HepG2 (cell line): ENCODE measurements around the gene ZNF700. TPM values are rescaled to one million over a fixed set of nuclear protein-coding genes. Genes with fewer than 3 reads are reported as not detected.
A peak's percentile ranks its signal among the peaks of the same experiment; 100 is the strongest.

Experiments used
- ARNT ChIP-seq: fragments of 450-650 bp; IDR thresholded peaks from 2 replicates; pipeline ENCODE4 v1.6.1; 2017
- CHCHD3 ChIP-seq: sonication (generic); formaldehyde crosslinking; IDR thresholded peaks from 2 replicates; pipeline ENCODE4 v1.8.0; 2022; ENCODE audit warnings: mild to moderate bottlenecking, missing genetic modification reagents, moderate library complexity
- ELF4 ChIP-seq: sonication (generic); formaldehyde crosslinking; IDR thresholded peaks from 2 replicates; pipeline ENCODE4 v1.5.0; 2020; ENCODE audit warnings: missing genetic modification reagents, mild to moderate bottlenecking, moderate library complexity, borderline replicate concordance
- EZH2 ChIP-seq: conservative IDR thresholded peaks from 2 replicates; pipeline ENCODE4 v1.6.1; 2012; ENCODE audit warnings: mild to moderate bottlenecking, low read depth, low read length, moderate library complexity
- FOXP1 ChIP-seq, 2 experiments: fragments of 450-650 bp in 1 of 2; IDR thresholded peaks; 2 replicates each; pipeline ENCODE4 v1.6.1; 2017 to 2018; ENCODE audit warnings: antibody characterized with exemption in 1 of 2
- HOXA3 ChIP-seq: sonication (generic); formaldehyde crosslinking; IDR thresholded peaks from 2 replicates; pipeline ENCODE4 v1.5.0; 2020; ENCODE audit warnings: missing genetic modification reagents
- IRF9 ChIP-seq: sonication (generic); formaldehyde crosslinking; IDR thresholded peaks from 2 replicates; pipeline ENCODE4 v1.8.0; 2022; ENCODE audit warnings: missing genetic modification reagents, mild to moderate bottlenecking, borderline replicate concordance
- LRRFIP1 ChIP-seq: sonication (generic); formaldehyde crosslinking; conservative IDR thresholded peaks from 2 replicates; pipeline ENCODE4 v1.4.0; 2020; ENCODE audit warnings: missing genetic modification reagents
- MTF2 ChIP-seq: sonication (generic); formaldehyde crosslinking; IDR thresholded peaks from 2 replicates; pipeline ENCODE4 v1.5.0; 2020; ENCODE audit warnings: missing genetic modification reagents, borderline replicate concordance
- SAP130 ChIP-seq: IDR thresholded peaks from 2 replicates; pipeline ENCODE4 v1.6.1; 2016; ENCODE audit warnings: low read depth
- SOX13 ChIP-seq, 3 experiments: fragments of 450-650 bp in 1 of 3; sonication (generic) in 1 of 3; formaldehyde crosslinking in 1 of 3; IDR thresholded peaks in 2 of 3; conservative IDR thresholded peaks in 1 of 3; 2 replicates each; pipeline versions ENCODE4 v1.5.0 to v1.6.1; 2016 to 2020; ENCODE audit warnings: antibody characterized with exemption in 1 of 3, mild to moderate bottlenecking in 1 of 3, missing compliant biosample characterization in 1 of 3, missing genetic modification reagents in 1 of 3, moderate library complexity in 1 of 3
- SRSF4 ChIP-seq: fragments of 200-400 bp; formaldehyde crosslinking; IDR thresholded peaks from one replicate; pipeline ENCODE4 v1.6.1; 2018; ENCODE audit warnings: mild to moderate bottlenecking, low read depth, low read length, moderate library complexity; ENCODE audit not compliant: poor library complexity, severe bottlenecking
- STAG1 ChIP-seq: sonication (generic); formaldehyde crosslinking; IDR thresholded peaks from 2 replicates; pipeline ENCODE4 v1.4.0; 2020; ENCODE audit warnings: missing genetic modification reagents
- TIGD3 ChIP-seq: sonication (generic); formaldehyde crosslinking; IDR thresholded peaks from 2 replicates; pipeline ENCODE4 v1.5.1; 2020; ENCODE audit warnings: mild to moderate bottlenecking, missing genetic modification reagents, borderline replicate concordance
- TOPORS ChIP-seq: sonication (generic); formaldehyde crosslinking; IDR thresholded peaks from 2 replicates; pipeline ENCODE4 v1.8.0; 2023; ENCODE audit warnings: mild to moderate bottlenecking, missing genetic modification reagents
- WIZ ChIP-seq: sonication (generic); formaldehyde crosslinking; IDR thresholded peaks from 2 replicates; pipeline ENCODE4 v1.5.1; 2020; ENCODE audit warnings: mild to moderate bottlenecking, missing genetic modification reagents
- ZBTB7A ChIP-seq: sonication (generic); formaldehyde crosslinking; IDR thresholded peaks from 2 replicates; pipeline ENCODE4 v1.8.0; 2022; ENCODE audit warnings: mild to moderate bottlenecking, missing genetic modification reagents
- ZBTB8A ChIP-seq: sonication (generic); formaldehyde crosslinking; IDR thresholded peaks from 2 replicates; pipeline ENCODE4 v1.4.0; 2020; ENCODE audit warnings: mild to moderate bottlenecking, low read depth, missing genetic modification reagents, borderline replicate concordance
- ZMAT3 ChIP-seq: sonication (generic); formaldehyde crosslinking; conservative IDR thresholded peaks from 2 replicates; pipeline ENCODE4 v1.7.0; 2021; ENCODE audit warnings: missing genetic modification reagents
- ZNF776 ChIP-seq: sonication (generic); formaldehyde crosslinking; IDR thresholded peaks from 2 replicates; pipeline ENCODE4 v1.4.0; 2020; ENCODE audit warnings: mild to moderate bottlenecking, missing genetic modification reagents
- ZNF883 ChIP-seq: sonication (generic); formaldehyde crosslinking; IDR thresholded peaks from 2 replicates; pipeline ENCODE4 v1.5.1; 2020; ENCODE audit warnings: mild to moderate bottlenecking, missing genetic modification reagents; ENCODE audit errors: not compliant biosample characterization
- polyA plus RNA-seq, 8 experiments: library from polyadenylated mRNA; depleted of rRNA in 3 of 8; stranded (reverse) in 7 of 8; unstranded in 1 of 8; fragments of >200 nt; fragmentation: Illumina TruSeq in 4 of 8; extraction: Trizol in 4 of 8; gene quantifications; 2 replicates each; pipeline versions ENCODE4 v1.2.1 to v1.2.3, GENCODE V29; 2011 to 2016; ENCODE audit warnings: low read depth in 4 of 8, missing spikeins in 1 of 8, mixed read lengths in 1 of 8; ENCODE audit not compliant: insufficient read depth in 1 of 8
- total RNA-seq, 5 experiments: library from RNA; depleted of rRNA; stranded (reverse); fragments of >200 nt; fragmentation: Illumina TruSeq; extraction: Trizol; gene quantifications; 2 replicates each; pipeline ENCODE4 v1.2.3, GENCODE V29; 2016; ENCODE audit warnings: low read depth in 1 of 5
- TF ChIP-seq, protein P1 (sequence below): sonication (generic); formaldehyde crosslinking; IDR thresholded peaks from 2 replicates; pipeline ENCODE4 v1.8.1; 2023; ENCODE audit warnings: mild to moderate bottlenecking, moderate library complexity, missing genetic modification reagents
- TF ChIP-seq, protein P2 (sequence below): sonication (generic); formaldehyde crosslinking; IDR thresholded peaks from 2 replicates; pipeline ENCODE4 v1.5.0; 2020; ENCODE audit warnings: missing genetic modification reagents
- TF ChIP-seq, protein P3 (sequence below): sonication (generic); formaldehyde crosslinking; IDR thresholded peaks from 2 replicates; pipeline ENCODE4 v1.8.1; 2023; ENCODE audit warnings: missing genetic modification reagents, mild to moderate bottlenecking, borderline replicate concordance

The ZNF700 gene
- total and polyA plus RNA-seq, 2 of the 13 experiments (the other 11 are each of a cell fraction or from before 2014, with no cell fraction given) = 6.0 to 12.8 TPM

- TF ChIP-seq, protein P1, sequence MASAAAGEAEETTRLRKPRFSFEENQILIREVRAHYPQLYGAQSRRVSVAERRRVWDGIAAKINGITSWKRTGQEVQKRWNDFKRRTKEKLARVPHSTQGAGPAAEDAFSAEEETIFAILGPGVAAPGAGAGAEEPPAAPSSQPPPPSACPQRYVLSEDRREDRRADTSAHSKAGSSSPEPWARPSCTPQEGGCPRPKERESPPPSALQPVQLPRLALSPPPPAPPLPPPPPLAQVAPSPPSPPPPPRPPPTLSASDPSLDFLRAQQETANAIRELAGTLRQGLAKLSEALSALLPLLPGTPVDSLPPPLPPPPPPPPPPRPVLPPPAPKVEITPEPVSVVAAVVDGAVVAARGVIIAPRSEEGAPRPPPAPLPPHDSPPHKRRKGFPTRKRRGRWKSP (CRISPR knock-in tag) = no peak
- TF ChIP-seq EZH2 (no peak), ARNT (no peak), SAP130 (CRISPR knock-in tag) (peak; percentile 28; the same call in 1 of the 2 replicates), FOXP1 (IDR thresholded peaks at IDR 0.05) (no peak), FOXP1 (CRISPR knock-in tag; IDR thresholded peaks at IDR 0.05) (no peak), ZNF883 (CRISPR knock-in tag) (no peak), WIZ (CRISPR knock-in tag) (no peak), SOX13 (IDR thresholded peaks at IDR 0.05) (no peak), SOX13 (CRISPR knock-in tag; conservative IDR thresholded peaks at IDR 0.05 in 1 of 2, IDR thresholded peaks at IDR 0.05 in 1 of 2) (no peak), ZBTB7A (CRISPR knock-in tag) (no peak), IRF9 (CRISPR knock-in tag) (no peak), ZMAT3 (CRISPR knock-in tag) (no peak), ZBTB8A (CRISPR knock-in tag) (no peak), MTF2 (CRISPR knock-in tag) (no peak), ELF4 (no peak), HOXA3 (CRISPR knock-in tag) (no peak), SRSF4 (no peak), TIGD3 (CRISPR knock-in tag) (no peak), STAG1 (CRISPR knock-in tag) (peak; percentile 51), CHCHD3 (CRISPR knock-in tag) (no peak), ZNF776 (CRISPR knock-in tag) (no peak), LRRFIP1 (CRISPR knock-in tag) (no peak), TOPORS (no peak)
- TF ChIP-seq, protein P2, sequence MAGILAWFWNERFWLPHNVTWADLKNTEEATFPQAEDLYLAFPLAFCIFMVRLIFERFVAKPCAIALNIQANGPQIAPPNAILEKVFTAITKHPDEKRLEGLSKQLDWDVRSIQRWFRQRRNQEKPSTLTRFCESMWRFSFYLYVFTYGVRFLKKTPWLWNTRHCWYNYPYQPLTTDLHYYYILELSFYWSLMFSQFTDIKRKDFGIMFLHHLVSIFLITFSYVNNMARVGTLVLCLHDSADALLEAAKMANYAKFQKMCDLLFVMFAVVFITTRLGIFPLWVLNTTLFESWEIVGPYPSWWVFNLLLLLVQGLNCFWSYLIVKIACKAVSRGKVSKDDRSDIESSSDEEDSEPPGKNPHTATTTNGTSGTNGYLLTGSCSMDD (CRISPR knock-in tag) = no peak
- TF ChIP-seq, protein P3, sequence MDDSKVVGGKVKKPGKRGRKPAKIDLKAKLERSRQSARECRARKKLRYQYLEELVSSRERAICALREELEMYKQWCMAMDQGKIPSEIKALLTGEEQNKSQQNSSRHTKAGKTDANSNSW = no peak
Measured at GRCh38 chr19:11984986-11985385, 60.1 kb downstream of the ZNF700 start (continued).
